GM18498 (cell line): ENCODE measurements around the gene TECPR2.
"Not testable (repeated sequence)": the region's sequence is repeated elsewhere in the genome, so short reads cannot be mapped to it uniquely, and the experiment has no call there.

Experiments
- ATAC-seq: cut with Tn5 transposase; IDR thresholded peaks from one replicate; pipeline ENCODE4 v1.9.1; 2021; ENCODE audit warnings: mild to moderate bottlenecking, moderate library complexity; ENCODE audit not compliant: unreplicated experiment

Gene TECPR2

GRCh38 chr14:102544747-102545460 lies 182.2 kb downstream of the TECPR2 start:
- no peak for ATAC-seq

GRCh38 chr14:102545461-102546265 lies 182.9 kb downstream of the TECPR2 start:
- ATAC-seq = no peak

- no peak for ATAC-seq
These were observed 186.0 kb downstream of the TECPR2 start for GRCh38 chr14:102548616-102549240.

GRCh38 chr14:102550927-102551401 lies 188.2 kb downstream of the TECPR2 start:
- not testable (repeated sequence) for ATAC-seq
